GM19438 (cell line): ENCODE results near the gene CLSTN2.

Experiments used
- ATAC-seq: cut with Tn5 transposase; IDR thresholded peaks from one replicate; pipeline ENCODE4 v1.9.1; 2021; ENCODE audit warnings: low read depth; ENCODE audit not compliant: unreplicated experiment

Gene CLSTN2

DNA sequence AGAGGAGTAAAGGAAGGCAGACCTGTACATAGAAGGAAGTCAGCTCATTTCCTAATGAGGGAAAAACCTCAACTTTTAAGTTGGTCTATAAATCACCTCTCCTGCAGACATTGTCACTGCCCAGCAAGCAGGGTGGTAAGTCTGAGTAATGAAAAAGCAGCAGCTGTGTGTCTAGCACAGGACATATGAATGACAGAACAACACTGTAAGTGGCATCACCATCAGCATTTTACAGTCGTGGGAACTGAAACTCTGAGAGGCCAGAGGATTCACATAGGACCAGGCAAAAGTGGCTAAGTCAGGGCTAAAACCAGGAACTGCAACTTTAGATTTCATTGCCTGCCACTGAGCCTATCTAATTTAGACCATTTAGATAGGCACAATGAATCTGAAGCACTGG is 235.6 kb downstream of the CLSTN2 start:
- ATAC-seq = peak; percentile 99

DNA sequence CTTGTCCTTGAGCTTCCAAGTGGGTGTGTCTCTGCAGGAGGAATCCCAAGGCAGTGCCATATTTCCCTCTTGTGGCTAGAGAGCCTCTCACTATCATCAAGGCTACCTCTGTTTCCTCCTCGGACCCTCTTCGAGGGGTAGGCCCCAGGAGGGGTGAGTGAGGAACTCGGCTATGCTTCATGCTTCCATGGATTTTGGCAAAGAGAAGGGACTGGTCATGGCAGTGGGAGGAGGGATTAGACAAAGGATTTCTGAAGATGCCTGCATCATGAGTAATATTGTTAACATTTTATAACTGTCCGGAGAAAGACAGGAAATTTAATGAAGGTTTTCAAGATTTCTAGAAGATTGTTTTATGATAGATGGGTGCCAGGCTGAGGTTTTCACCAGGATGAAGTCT is 241.5 kb downstream of the CLSTN2 start:
- ATAC-seq = no peak

DNA sequence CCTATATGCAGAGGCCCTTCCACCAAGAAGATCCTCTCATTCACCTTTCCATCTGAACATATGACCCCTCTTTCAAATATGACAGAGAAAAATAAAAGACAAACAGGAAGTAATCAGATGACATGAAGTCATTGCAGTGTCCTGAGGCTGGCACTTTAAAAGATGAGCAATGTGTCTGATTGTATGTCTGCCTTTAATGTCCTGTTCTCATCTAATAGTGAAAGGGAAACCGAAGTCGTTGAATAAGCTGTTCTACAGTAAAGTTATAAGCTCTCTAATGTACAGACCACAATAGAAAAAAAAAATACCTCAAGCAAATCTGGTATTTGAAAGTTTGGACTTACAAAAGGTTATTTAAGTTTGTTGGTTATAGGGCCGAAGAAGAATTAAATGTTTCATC is 243.0 kb downstream of the CLSTN2 start:
- no peak for ATAC-seq

DNA sequence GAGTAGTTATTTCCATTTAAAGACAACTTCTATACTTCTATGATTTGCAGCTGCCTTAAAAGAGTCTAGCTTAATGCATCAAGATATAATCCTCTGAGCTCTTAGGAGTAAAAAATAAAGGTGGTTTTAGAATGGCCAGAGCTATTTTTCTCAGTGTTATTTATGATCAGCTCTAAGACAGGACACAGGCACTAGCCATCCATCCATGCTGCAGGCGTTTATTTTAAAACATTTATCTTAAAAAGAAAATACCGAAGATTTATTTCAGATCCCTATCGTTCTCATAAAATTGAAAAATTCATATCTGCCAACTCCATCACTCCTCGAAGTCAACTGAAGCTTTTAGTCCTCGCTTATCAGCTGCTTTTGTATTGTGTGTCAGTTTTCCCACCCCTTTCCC is 243.5 kb downstream of the CLSTN2 start:
- ATAC-seq = no peak

DNA sequence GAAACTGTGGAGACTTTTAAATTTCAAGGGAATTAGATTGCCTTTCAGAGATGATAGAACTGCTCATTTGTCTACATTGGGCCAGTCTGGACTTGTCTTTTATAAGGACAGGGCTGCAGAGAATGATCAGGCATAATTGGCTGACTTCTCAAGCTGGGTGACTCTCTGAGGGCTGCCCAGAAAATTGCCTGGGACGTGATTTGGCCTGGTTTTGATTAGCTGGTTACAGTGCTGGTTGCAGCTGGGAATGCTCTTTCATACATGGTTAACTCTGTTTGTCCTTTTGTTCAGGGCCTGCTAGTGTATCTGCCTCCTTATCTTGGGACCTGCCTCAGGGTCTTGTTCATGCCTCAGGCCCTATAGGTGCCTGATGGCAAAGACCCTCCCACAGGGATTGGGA is 245.6 kb downstream of the CLSTN2 start:
- ATAC-seq = no peak

DNA sequence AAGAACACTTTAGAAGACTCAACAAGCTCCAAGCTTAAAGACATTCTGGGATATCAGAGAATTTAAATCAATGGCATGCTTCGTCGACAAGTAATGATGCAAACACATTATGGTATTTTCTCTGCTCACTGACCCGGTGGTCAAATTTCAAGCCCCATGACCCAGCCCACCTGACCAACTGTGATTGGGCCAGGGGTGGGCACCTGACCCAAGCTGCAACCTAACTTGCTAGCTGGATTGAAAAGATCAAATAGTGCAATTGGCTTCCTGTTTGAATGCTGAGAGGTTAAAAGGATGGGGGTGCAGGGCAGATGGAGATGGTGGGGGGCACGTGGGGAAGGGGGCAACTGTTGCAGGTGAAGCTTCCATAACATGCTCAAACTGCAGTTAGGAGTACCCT is 250.4 kb downstream of the CLSTN2 start:
- no peak for ATAC-seq

DNA sequence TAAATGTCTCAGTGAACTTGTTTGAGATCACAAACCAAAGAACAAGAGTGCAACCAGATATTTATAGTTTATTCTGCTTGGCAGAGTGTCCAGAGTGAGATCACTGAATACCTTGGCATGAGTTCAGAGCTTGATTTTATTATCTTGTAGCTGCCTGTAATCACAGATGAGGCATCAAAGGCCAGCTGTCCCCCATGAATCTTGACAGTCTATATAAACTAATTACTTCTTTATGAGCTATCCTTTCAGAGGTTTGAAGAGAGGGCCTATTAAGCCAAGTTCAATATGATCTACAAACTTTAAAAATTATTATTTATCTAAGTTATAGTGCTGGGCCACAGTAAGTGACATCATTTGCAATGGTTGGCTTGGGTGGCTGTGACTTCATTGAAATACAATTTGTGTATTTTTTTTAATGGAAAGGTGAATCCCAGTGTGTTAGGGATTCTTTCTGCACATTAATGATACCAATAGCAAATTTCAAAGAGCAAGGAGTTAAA is 251.5 kb downstream of the CLSTN2 start:
- ATAC-seq = no peak

DNA sequence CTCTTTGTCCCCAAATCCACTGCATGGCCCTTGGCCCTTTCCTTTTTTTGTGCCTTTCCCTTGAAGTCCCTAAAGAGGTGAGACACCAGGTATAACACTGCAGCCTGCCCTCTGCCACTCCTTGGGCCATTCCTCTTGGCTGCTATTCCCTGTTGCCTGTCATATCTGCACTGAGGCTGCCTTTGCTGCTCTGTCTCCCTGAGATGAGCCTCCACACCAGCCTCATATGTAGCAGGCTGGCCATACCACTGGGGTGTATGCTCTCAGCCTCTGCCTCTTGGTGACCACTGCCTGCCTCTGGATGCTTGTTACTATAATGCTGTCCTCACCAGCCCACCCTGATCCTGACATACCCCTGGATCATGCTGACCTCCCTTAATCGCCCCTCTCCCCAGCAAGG is 252.0 kb downstream of the CLSTN2 start:
- ATAC-seq = no peak

DNA sequence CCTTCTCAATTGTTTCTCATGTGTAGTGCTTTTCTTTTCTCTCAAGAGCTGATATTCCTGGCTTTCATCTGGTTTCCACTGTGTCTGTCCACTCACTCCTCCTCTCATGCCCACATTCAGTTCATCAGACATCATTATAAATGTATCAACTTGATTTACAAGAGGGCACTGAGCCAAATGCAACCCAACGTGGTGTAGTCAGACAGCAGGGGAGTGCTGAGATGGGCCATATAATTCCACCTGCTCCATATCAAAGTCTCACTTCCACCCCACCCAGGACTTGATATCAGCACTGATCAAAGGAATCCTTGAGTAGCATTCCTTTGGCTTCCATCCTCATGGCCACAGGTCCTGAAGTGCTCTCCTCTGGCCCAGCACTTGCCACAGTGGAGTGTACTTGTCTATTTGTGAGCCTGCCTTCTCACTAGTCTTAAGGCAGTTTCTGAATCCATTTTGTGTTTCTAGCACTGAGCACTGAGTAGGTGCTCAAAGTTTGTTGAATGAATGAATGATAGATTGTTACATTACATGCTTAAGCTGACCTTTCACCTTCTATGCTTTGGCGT is 252.8 kb downstream of the CLSTN2 start:
- ATAC-seq = no peak

DNA sequence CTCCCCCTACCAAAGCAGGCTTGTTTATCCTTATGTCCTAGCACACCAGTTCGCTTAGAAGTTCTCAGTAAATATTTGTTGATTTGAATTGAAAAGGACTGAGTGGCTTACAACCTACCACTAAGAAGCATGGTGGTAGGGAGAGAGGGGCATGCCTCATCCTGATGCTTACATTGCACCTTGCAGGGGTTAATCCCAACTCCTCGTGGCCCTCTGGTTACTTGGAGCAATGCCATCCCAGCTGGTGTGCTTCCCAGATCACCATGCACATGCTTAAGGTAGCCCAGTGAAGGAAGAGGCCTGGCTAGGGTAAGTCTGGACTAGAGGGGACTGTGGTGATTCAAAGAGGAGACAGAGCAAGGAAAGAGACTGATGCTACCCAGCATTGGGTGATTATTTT is 253.3 kb downstream of the CLSTN2 start:
- ATAC-seq = no peak

DNA sequence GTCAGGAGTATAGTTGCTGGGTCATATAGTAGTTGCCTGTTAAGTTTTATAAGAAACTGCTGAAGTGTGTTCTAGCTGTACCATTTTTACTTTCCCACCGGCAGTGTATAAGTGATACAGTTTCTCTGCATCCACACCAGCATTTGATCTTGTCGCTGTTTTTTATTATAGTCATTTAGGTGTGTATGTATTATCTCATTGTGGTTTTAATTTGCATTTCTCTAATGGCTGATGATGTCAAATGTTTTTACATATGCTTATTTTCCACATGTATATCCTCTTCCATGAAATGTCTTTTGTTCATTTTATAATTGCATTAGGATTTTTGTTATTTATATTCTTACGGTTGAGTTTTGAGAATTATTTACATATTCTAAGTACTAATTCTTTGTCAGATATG is 254.3 kb downstream of the CLSTN2 start:
- no peak for ATAC-seq

DNA sequence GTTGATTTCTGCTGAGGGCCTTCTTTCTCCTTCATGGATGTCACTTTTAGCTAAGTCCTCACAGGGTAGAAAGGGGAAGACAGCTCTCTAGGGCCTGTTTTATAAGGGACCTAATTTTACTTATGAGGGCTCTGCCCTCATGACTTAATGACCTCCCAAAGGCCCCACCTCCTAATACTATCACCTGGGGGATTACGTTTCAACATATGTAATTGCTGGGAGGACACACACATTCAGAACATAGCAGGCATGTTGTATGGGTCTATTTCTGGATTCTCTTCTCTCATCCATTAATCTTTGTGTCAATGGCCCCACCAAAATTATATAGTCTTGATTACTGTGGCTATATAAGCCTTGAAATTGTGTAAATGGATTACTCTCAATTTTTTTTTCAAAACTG is 255.0 kb downstream of the CLSTN2 start:
- no peak for ATAC-seq

DNA sequence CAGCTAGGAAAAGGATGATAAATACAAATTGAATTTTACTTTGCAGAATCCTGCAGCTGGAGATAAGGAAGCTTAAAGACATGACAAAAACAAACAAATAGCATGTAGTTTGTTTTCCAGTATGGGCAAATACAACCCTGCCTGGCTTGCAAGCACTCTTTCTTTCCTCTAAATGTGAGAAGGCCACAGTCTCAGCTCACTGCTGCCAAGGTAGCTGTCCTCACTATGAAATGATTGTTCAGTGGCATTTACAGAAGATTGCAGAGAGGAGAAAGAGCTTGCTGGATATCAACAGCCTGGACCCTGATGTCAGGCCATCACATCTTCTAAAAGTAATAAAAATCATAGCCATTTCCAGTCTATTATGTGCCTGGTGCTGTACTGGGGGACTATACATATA is 262.0 kb downstream of the CLSTN2 start:
- ATAC-seq = no peak

DNA sequence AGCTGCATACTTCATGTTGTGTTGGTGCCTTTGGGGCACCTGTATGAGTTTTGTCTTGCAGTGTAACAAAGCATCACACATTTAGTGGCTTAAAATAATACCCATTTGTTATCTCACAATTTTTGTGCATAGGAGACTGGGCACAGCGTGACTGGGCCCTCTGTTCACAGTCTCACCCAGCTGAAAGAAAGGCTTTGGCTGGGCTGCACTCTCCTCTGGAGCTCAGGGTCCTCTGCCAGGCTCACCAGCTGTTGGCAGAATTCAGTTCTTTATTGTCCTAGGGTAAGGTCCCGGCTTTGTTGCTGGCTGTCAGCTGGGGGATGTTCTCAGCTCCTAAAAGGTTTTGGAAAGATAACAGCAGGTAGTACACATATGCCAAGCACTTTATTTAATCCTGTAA is 263.3 kb downstream of the CLSTN2 start:
- no peak for ATAC-seq

DNA sequence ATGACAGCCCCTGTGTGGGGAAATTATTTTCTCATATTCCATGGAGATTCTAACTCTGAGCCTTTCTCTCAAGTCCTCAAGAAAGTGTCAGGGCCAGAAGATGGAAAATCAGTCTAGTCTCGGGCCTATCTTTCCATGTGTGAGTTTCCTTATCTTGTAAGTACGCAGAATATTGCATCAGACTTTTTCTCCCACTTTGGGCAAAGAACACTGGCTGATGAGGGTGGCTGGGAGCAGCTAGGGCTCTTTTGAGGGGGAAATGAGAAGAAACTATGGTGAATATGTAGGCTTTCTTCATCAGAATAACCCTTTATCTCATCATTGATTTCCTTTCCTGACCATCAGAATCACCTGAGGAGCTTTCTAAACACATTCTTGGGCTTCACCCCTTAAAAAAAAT is 264.0 kb downstream of the CLSTN2 start:
- no peak for ATAC-seq

DNA sequence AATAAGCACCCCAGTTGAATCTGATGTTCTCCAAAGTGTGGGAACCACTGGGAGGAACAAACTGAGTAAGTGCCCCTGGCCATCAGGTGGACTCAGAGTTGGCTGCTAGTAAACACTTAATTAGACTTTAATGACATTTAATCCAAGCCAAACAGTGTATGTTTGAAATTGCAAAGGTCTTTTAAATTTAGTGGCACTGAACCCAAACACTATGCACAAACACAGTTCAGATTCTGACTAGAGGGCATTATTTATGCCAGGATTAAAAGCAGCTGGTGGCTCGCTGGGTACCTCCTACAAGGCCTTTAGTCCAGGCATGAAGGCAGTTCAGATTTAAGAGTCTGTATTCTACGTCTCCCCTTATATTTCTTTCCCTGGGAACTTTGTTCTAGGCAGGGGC is 264.8 kb downstream of the CLSTN2 start:
- ATAC-seq = no peak

DNA sequence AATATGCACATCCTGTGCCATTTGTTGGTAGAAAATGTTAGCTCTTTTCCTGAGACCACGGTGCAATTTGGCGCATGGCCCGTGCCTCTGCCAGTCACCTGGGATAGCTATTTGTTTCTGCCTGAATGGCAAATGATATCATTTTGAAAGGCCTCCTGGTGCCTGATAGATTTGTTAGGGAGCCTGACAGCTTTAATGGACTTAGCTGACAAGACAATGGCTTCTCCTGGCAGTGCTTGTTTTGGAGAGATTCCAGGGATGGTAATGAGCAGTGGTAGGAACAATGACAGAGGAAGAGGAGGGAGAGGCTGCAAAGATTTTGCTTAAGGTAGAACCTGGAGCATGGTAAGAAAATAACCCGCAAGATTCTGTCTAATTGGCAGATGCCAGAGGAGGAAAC is 268.5 kb downstream of the CLSTN2 start:
- no peak for ATAC-seq

DNA sequence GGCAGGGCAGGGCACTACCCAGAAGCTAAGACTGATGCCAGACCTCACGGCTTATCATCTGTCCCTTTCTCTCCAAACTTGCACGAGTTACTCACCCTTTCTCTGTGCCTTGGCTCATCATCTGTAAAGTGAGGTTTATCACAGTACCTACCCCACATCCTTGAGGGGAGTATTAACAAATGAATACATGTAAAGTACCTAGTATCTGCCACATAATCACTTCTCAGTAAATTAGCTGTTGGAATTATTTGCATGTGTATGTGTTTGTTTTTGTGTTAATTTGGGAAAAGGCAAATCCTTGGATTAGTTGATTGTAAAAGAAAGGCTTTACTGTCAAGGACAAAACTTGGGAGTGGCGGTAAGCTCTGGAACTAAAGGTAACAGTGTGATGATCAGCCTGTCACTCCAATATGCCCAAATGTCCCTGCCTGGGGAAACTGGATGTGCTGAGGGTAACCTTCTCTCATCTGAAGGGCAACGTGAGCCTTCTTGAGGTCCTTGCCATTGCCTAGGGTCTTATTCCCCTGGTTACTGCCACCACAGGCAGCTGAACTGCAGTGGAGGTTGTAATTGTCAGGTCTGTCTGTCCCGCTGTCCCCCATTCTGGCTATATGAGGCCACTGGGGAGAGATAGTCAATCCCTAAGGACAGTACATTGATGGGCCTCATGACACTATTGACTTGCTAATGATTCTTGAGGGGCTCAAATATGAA is 269.4 kb downstream of the CLSTN2 start:
- no peak for ATAC-seq

DNA sequence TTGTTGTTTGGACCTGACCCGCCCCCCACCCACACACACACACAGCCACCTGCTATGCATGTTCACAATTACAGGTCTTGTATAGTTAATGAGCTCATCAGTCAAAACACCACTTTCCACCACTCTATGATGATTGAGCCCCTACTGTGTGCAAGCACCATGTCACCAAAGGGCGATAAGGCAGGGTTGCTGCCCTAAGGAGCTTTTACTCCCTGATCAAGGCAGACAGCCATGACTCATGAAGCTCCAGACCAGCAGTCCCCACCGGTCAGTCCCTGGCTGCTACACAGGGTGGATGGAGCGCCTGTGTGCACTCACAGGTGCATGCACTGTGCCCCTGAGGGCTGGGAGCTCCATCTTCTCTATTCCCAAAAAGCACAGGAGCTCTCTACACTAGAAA is 270.6 kb downstream of the CLSTN2 start:
- ATAC-seq = no peak

DNA sequence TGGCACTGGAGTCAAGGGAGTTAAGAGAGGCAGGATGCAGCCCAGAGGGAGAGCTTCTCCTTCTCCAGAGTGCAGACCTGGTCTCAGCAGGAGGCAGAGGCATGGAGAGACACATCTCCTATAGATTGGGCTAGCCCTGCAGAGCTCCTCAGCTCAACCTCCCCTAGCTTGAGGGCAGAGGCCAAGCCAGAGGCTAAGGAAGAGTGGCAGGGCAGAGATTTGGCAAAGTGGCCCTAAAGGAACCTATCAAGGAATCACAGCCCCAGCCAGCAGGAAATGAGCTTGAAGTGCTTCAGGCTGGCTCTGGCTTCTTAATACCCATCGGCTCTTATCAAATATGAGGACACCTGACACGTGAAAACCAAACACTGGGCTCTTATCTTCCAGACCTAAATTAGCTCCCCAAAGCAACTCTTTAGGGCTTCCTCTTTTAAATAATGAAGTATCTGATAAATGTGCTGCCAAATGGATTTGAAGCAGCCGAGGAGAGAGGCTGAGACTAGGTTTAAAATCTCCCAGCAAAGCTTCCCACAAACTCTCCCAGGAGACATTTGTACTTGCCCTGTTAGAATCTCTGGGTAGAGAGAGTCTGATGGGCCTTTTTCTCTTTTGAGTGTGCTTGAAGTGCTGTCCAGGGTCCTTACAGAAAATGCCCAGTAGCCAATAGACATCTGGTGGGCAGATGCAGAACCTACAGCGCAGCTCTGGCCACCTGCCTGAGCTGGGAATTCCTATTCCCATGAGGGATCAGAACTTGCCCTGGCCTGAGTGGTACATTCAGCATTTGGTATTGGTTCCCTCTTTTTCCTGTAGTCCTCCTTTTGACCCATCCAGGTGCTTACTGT is 271.4 kb downstream of the CLSTN2 start:
- ATAC-seq = no peak

DNA sequence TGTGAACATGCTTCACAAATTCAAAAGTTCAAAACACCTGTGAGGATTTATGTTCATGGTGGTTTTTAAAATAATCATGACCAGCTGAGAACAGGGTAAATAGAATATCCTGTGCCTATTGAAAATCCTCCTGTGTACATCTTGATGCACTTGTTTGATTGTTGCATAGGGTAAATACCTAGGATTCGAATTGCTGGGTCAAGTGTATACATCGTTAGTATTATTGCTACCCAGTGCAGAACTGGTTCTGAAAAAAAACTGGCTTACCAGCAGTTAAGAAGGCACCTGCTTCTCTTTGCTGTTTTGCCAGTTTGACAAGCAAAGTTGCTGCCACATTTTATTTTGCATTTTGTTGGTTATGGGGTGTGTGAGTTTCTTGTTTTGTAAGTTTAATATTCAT is 272.6 kb downstream of the CLSTN2 start:
- ATAC-seq = no peak

DNA sequence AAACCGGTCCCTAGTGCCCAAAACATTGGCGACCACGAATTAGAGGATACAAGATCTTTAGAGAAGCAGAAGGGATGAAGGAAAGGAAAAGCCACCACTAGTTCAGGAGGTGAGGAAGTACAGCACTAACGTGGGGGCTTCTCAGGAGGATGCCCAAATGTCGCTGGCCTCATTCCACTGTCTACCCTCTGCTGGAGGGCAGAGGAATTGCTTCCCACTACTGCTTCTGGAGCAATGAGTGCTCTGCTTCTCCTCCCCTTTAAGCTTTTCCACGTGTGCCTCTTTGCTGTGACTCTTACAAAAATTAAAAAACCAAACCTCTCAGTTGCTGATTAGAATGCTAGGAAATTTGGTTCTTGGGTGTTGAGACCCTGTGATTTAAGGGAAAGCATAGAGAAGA is 281.3 kb downstream of the CLSTN2 start:
- ATAC-seq = no peak
